Measurements from ENCODE around the gene NOTCH2.

NOTCH2 gene

DNA sequence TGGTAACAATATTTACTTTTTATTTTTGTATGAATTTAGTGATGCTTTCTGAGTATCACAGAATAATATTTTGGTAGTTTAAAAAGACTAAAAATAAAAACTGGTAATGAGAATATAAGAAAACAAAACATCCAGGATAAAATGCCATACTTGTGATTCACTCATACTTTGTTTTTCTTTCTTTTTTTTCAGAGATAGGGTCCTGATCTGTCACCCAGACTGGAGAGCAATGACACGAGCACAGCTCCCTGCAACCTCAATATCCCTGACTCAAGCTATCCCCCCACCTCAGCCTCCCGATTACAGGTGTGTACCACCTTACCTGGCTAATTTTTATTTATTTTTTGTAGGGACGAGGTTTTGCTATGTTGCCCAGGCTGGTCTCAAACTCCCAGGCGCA lies 109.0 kb downstream of the NOTCH2 start:
- Histone ChIP-seq H3K4me1 (ENCODE audit: control insufficient read depth, low read length) (no peaks in the 10 kb centered on the region), H3K27me3 (ENCODE audit: control insufficient read depth, low read length) (no peaks in the 10 kb centered on the region), H4K20me1 (ENCODE audit: control insufficient read depth, insufficient read depth, low read depth, low read length) (no peaks in the 10 kb centered on the region), H3F3A (ENCODE audit: control insufficient read depth, insufficient read depth) (no peaks in the 10 kb centered on the region), H3K36me3 (ENCODE audit: control insufficient read depth, low read length) (no peaks in the 10 kb centered on the region), H3K4me3 (ENCODE audit: low read length) (no peak overlapping the region), H3K79me2 (ENCODE audit: control insufficient read depth, low read length) (no peaks in the 10 kb centered on the region), H3K9me2 (replicated peaks; ENCODE audit: control insufficient read depth, low read length) (no peaks in the 10 kb centered on the region), H3K4me2 (ENCODE audit: low read length) (no peak overlapping the region), H3K9me3 (ENCODE audit: control insufficient read depth, insufficient read depth, low read length) (no peaks in the 10 kb centered on the region), H3K27ac (ENCODE audit: low read depth, low read length) (no peak overlapping the region)
- TF ChIP-seq EZH2phosphoT487 (IDR thresholded peaks at IDR 0.05; ENCODE audit: borderline replicate concordance, low read length), result no peak

GRCh38 chr1:119959268-119960220 lies 109.9 kb downstream of the NOTCH2 start:
- Histone ChIP-seq H3K36me3 (ENCODE audit: control insufficient read depth, low read length) (no peaks in the 10 kb centered on the region), H3K4me2 (ENCODE audit: low read length) (no peak overlapping the region), H3F3A (ENCODE audit: control insufficient read depth, insufficient read depth) (no peaks in the 10 kb centered on the region), H3K27ac (ENCODE audit: low read depth, low read length) (no peak overlapping the region), H3K9me2 (replicated peaks; ENCODE audit: control insufficient read depth, low read length) (no peaks in the 10 kb centered on the region), H3K79me2 (ENCODE audit: control insufficient read depth, low read length) (no peaks in the 10 kb centered on the region), H3K9me3 (ENCODE audit: control insufficient read depth, insufficient read depth, low read length) (no peaks in the 10 kb centered on the region), H3K27me3 (ENCODE audit: control insufficient read depth, low read length) (no peaks in the 10 kb centered on the region), H4K20me1 (ENCODE audit: control insufficient read depth, insufficient read depth, low read depth, low read length) (no peaks in the 10 kb centered on the region), H3K4me1 (ENCODE audit: control insufficient read depth, low read length) (no peaks in the 10 kb centered on the region), H3K4me3 (ENCODE audit: low read length) (no peak overlapping the region)
- TF ChIP-seq EZH2phosphoT487 (IDR thresholded peaks at IDR 0.05; ENCODE audit: borderline replicate concordance, low read length) (no peak), CTCF (IDR thresholded peaks at IDR 0.05; ENCODE audit: low read depth, low read length, poor library complexity, severe bottlenecking) (no peak)

GRCh38 chr1:119958223-119958622 lies 111.2 kb downstream of the NOTCH2 start:
- Histone ChIP-seq H3K4me3 (ENCODE audit: low read length) (no peak overlapping the region), H3K79me2 (ENCODE audit: control insufficient read depth, low read length) (no peaks in the 10 kb centered on the region), H3K9me3 (ENCODE audit: control insufficient read depth, insufficient read depth, low read length) (no peaks in the 10 kb centered on the region), H3K4me2 (ENCODE audit: low read length) (no peak overlapping the region), H3F3A (ENCODE audit: control insufficient read depth, insufficient read depth) (no peaks in the 10 kb centered on the region), H3K27ac (ENCODE audit: low read depth, low read length) (no peak overlapping the region), H4K20me1 (ENCODE audit: control insufficient read depth, insufficient read depth, low read depth, low read length) (no peaks in the 10 kb centered on the region), H3K9me2 (replicated peaks; ENCODE audit: control insufficient read depth, low read length) (no peaks in the 10 kb centered on the region), H3K4me1 (ENCODE audit: control insufficient read depth, low read length) (no peaks in the 10 kb centered on the region), H3K36me3 (ENCODE audit: control insufficient read depth, low read length) (no peaks in the 10 kb centered on the region), H3K27me3 (ENCODE audit: control insufficient read depth, low read length) (no peaks in the 10 kb centered on the region)
- no peak for TF ChIP-seq EZH2phosphoT487 (IDR thresholded peaks at IDR 0.05; ENCODE audit: borderline replicate concordance, low read length)
- no peak for TF ChIP-seq CTCF (IDR thresholded peaks at IDR 0.05; ENCODE audit: low read depth, low read length, poor library complexity, severe bottlenecking)

- Histone ChIP-seq H3K27ac (ENCODE audit: low read depth, low read length) (no peak overlapping the region), H3K9me2 (replicated peaks; ENCODE audit: control insufficient read depth, low read length) (no peaks in the 10 kb centered on the region), H4K20me1 (ENCODE audit: control insufficient read depth, insufficient read depth, low read depth, low read length) (no peaks in the 10 kb centered on the region), H3K36me3 (ENCODE audit: control insufficient read depth, low read length) (no peaks in the 10 kb centered on the region), H3K79me2 (ENCODE audit: control insufficient read depth, low read length) (no peaks in the 10 kb centered on the region), H3F3A (ENCODE audit: control insufficient read depth, insufficient read depth) (no peaks in the 10 kb centered on the region), H3K4me1 (ENCODE audit: control insufficient read depth, low read length) (no peaks in the 10 kb centered on the region), H3K27me3 (ENCODE audit: control insufficient read depth, low read length) (no peaks in the 10 kb centered on the region), H3K4me3 (ENCODE audit: low read length) (no peak overlapping the region), H3K4me2 (ENCODE audit: low read length) (no peak overlapping the region), H3K9me3 (ENCODE audit: control insufficient read depth, insufficient read depth, low read length) (no peaks in the 10 kb centered on the region)
- no peak for TF ChIP-seq CTCF (IDR thresholded peaks at IDR 0.05; ENCODE audit: low read depth, low read length, poor library complexity, severe bottlenecking)
- no peak for TF ChIP-seq EZH2phosphoT487 (IDR thresholded peaks at IDR 0.05; ENCODE audit: borderline replicate concordance, low read length)
Observed at GRCh38 chr1:119956306-119956705, 113.2 kb downstream of the NOTCH2 start.
